Left forelimb (tissue), 1 donor: ENCODE measurements around the gene ATOX1.

ENCODE experiments used
- DNase-seq: peaks from one replicate; pipeline ENCODE4 v3.0.0-alpha.2; 2018; ENCODE audit warnings: low spot score

The ATOX1 gene

DNA sequence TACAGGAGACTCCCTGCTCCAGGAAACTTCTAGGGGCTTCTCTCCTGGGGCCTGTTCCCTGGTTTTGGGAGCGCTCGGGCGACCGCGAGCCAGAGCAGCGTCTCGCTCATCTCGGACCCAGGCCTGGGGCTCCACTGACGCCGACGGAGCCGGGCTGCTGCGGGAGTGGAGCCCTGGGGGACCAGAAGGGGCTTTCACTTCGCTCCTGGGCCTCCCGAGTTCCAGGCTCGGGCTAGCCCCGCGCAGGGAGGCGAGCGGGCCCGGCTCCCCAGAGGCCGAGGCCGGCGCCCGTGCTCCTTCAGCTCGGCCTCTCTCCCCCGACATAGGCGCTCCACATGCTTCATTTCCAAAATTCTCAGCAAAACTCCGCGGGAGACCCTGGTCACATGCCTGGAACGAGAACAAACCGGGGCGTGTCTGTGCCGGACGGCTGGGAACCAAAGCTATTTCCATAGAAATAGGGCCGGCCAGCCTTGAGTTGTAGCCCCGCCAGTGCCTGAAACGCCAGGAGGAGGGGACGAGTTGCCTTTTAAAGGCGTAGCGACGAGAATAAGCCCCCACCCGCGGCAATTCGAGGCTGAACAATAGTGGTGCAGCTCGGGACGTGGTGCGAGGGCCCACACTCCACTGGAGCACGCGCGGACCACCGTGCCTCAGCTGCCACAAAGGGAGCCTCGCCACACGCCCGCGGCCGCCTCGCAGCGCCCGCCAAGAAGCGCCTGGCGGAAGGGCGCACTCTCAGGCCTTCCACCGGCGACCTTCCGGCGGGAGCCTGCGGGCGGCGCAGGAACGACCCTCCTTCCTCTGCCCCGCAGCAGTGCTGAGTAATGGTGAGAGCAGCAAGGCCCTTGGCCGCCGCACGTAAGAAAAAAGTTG is 12.2 kb upstream of the ATOX1 start:
- peak; percentile 87 for DNase-seq

- DNase-seq, result no peak
Observed at GRCh38 chr5:151766975-151767374, 8.5 kb upstream of the ATOX1 start.

GRCh38 chr5:151764801-151765200 is 6.4 kb upstream of the ATOX1 start:
- DNase-seq, result no peak

GRCh38 chr5:151758141-151758429 is 346 bp downstream of the ATOX1 start:
- no peak for DNase-seq

- no peak for DNase-seq
Observed at GRCh38 chr5:151757233-151758140, 944 bp downstream of the ATOX1 start.

DNA sequence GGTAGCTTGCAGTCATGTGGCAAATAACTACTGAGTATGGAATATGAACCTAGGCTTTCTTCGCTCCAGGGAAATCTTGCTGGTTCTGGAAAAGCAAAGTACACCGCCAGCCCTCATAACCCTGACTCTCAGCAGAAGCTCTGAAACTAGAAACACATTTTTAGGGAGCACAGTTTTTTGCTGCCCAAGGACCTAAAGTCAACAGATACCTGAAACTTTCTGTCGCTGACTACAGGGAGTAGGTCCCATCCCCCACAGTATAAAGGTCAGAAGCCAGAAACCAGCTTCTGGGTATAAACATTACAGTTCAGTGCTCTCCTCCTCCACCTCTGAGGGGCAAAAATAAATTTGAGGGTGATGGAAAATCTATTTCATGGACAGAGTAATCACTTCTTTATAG is 3.0 kb downstream of the ATOX1 start:
- no peak for DNase-seq

- no peak for DNase-seq
Observed at GRCh38 chr5:151751593-151751992, 6.8 kb downstream of the ATOX1 start.

GRCh38 chr5:151751091-151751490 is 7.3 kb downstream of the ATOX1 start:
- no peak for DNase-seq

- DNase-seq, result no peak
Observed at GRCh38 chr5:151750121-151750520, 8.3 kb downstream of the ATOX1 start.

DNA sequence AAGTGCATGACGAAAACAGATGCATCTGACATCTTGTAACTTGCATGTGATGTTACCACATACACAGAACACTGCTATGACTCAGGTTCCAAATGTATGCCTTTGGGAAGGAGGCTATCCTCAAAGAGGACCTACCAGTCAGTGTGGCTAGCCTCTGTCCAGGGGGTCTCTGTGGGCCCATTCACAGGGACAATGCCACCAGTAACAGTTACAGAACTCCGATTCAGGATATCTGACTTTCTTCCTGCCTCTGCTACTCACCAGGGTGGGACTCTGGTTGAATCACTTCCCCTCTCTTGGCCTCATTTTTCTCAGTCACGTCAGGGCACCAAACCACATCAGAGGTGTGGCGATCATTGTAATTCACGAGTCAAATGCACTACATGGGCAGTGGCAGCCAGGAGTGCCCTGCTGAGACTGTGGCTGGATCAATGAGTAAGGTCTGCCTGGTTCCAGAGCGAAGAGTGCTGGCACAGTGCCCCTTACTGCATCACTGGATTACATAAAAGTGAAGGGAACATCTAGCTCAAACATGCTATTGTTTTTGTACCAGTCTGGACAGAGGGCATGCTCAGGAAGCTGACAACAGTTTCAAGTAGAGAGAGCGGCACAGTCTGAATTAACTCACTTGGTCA is 13.2 kb downstream of the ATOX1 start:
- DNase-seq, result no peak

- DNase-seq, result no peak
Observed at GRCh38 chr5:151743530-151743929, 14.9 kb downstream of the ATOX1 start.

DNA sequence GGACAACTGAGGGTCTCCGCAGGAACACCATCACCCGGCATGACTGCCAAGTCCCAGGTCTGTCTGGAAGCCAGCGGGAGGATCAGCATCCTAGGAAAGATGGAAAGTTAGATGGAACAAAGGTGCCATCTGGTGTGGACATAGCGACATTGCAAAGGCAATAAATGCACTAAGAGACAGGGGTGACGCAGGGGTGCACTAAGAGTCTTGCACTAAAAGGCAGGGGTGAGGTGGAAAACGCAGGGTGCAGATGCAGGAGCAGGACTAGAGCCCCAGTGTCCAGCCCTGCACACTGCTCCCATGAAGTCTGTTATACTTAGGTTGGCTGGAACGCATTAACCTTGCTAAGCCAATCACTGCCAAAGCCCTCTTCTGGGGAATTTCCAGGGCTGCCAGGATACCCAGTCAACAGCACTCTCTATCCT is 15.5 kb downstream of the ATOX1 start:
- peak; percentile 79 for DNase-seq

- no peak for DNase-seq
Observed at GRCh38 chr5:151741678-151742423, 16.6 kb downstream of the ATOX1 start.

DNA sequence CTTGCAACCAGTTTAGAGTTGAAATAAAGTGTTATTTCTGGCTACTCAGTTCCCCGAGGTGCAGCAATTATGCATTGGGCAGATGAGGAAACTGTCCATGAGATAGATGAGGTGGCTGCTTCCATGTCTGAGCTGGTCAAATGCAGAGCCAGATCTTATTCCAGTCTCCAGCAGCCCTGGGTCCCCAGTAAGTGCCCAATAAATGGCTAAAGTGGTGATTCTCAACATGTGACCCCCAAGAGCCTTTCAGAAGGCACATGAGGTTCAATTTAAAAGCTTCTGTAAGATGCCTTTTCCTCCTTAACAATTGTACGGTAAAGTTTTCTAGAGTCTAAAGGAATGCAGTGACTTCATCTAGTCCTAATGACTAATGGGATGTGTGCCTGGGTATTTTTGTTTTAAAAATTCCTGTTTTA is 17.5 kb downstream of the ATOX1 start:
- no peak for DNase-seq

- peak; percentile 89 for DNase-seq
Observed at GRCh38 chr5:151740336-151740942, 18.0 kb downstream of the ATOX1 start.

DNA sequence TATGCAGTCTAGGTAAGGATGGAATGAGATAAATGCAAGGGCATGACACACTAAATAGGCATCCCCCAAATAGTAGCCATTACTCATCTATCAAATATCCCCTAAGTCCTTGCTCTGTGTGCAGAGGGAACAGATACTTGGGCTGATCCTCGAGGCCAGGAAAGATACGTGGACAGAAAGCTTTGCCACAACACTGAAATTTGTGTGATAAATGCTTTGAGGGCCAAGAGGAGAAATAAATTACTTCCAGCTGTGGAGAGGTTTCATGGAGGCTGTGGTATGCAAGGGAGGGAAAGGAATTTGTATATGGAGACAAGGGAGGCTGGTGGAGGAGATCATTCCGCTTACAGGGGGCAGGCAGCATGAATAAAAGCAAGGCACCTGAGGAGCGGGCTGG is 18.5 kb downstream of the ATOX1 start:
- no peak for DNase-seq

DNA sequence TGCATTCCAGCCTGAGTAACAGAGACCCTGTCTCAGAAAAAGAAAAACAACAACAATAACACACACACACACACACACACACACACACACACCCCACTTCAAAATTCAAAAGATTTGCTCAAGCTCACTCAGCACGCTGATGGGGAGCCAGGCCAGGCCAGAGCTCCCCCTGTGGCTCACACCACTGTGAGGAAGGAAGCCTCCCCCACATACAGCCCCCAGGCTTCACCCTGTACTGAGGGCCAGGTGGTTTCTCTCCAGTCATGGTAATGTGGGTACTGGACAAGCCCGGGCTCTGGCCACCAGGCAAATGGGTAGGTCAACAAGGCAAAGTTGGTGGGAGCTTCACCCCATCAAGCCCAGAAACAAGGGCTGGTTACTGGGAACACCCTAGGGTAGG is 19.0 kb downstream of the ATOX1 start:
- DNase-seq, result no peak

- no peak for DNase-seq
Observed at GRCh38 chr5:151738125-151738848, 20.1 kb downstream of the ATOX1 start.

- no peak for DNase-seq
Observed at GRCh38 chr5:151737431-151737830, 21.0 kb downstream of the ATOX1 start.

- no peak for DNase-seq
Observed at GRCh38 chr5:151735646-151736045, 22.8 kb downstream of the ATOX1 start.

DNA sequence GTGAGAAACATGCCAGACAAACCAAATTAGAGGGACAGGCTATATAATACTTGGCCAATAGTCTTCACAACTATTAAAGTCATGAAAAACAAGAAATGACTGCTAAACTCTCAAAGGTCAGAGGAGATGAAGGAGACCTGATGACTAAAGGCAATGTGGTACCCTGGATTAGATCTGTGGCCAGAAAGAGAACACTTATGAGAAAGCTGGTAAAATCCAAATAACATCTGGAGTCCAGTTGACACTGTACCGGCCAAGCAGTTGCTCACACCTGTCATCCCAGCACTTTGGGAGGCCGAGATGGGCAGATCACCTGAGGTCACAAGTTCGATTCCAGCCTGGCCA is 24.4 kb downstream of the ATOX1 start:
- no peak for DNase-seq
